HG03045 (cell line): ENCODE measurements around the gene HPSE.

ENCODE experiments used
- ATAC-seq: cut with Tn5 transposase; IDR thresholded peaks from one replicate; pipeline ENCODE4 v1.9.1; 2021; ENCODE audit warnings: mild to moderate bottlenecking, moderate library complexity; ENCODE audit not compliant: unreplicated experiment

The HPSE gene

GRCh38 chr4:83251447-83251830 is 83.2 kb downstream of the HPSE start:
- ATAC-seq, result no peak

- no peak for ATAC-seq
Measured at GRCh38 chr4:83250687-83251446, 83.8 kb downstream of the HPSE start.

- no peak for ATAC-seq
Measured at GRCh38 chr4:83248486-83248885, 86.2 kb downstream of the HPSE start.

- no peak for ATAC-seq
Measured at GRCh38 chr4:83247415-83248357, 87.0 kb downstream of the HPSE start.
